ENCODE results near the gene TRIOBP. TPM values are rescaled to one million over a fixed set of nuclear protein-coding genes. Genes with fewer than 3 reads are reported as not detected.
A peak's percentile ranks its signal among the peaks of the same experiment; 100 is the strongest.
"Not testable (repeated sequence)": the region's sequence is repeated elsewhere in the genome, so short reads cannot be mapped to it uniquely, and the experiment has no call there.

The TRIOBP gene
- total RNA-seq, 1 experiment from 2014 or later, result 80.9 TPM

DNA sequence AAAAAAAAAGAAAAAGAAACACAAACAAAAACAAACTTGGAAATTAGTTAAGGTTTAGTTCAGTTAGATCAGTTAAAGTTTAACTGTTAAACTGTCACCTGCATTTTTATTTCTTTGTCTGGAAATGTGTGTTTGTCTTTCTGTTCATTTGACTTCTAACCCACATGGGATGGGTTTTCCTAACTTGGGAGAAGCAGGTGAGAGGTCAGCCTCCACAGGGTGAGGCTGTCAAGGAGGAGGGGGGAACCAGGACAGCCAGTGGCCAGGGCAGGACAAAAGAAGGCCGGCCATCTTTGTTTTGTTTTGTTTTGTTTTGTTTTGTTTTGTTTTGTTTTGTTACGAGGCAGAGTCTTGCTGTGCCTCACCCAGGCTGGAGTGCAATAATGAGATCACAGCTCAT, 97.5 kb downstream of the TRIOBP start:
- in situ Hi-C loops (cut with HindIII; ENCODE audit: low sequenced_read_pairs), result no loop called here
- DNase-seq (ENCODE audit: low spot score), result no peak

GRCh38 chr22:37796079-37796478, 99.2 kb downstream of the TRIOBP start:
- in situ Hi-C loops (cut with HindIII; ENCODE audit: low sequenced_read_pairs), result no loop called here
- DNase-seq (ENCODE audit: low spot score), result no peak

DNA sequence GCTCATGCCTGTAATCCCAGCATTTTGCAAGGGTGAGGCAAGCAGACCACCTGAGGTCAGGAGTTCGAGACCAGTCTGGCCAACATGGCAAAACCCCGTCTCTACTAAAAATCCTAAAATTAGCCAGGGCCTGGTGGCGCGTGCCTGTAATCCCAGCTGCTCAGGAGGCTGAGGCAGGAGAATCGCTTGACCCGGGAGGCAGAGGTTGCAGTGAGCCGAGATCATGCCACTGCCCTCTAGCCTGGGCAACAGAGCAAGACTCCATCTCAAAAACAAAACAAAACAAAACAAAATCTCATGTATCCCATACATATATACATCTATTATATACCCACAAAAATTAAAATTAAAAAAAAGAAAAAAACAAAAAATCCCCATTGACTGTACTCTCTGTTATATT, 100.4 kb downstream of the TRIOBP start:
- in situ Hi-C loops (cut with HindIII; ENCODE audit: low sequenced_read_pairs); DNase-seq (ENCODE audit: low spot score): not testable (repeated sequence)

- in situ Hi-C loops (cut with HindIII; ENCODE audit: low sequenced_read_pairs), result no loop called here
- DNase-seq (ENCODE audit: low spot score), result no peak
These were observed 101.1 kb downstream of the TRIOBP start for GRCh38 chr22:37797874-37798500.

DNA sequence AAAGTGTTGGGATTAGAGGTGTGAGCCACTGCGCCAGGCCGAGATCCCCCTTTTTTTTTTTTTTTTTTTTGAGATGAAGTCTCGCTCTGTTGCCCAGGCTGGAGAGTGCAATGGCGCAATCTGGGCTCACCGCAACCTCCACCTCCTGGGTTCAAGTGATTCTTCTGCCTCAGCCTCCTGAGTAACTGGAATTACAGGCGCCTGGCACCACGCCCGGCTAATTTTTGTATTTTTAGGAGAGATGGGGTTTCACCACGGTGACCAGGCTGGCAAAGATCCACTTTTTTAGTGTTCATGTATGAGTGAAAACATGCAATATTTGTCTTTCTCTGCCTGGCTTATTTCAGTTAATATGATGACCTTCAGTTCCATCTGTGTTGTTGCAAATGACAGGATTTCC, 103.1 kb downstream of the TRIOBP start:
- DNase-seq (ENCODE audit: low spot score); in situ Hi-C loops (cut with HindIII; ENCODE audit: low sequenced_read_pairs): not testable (repeated sequence)

DNA sequence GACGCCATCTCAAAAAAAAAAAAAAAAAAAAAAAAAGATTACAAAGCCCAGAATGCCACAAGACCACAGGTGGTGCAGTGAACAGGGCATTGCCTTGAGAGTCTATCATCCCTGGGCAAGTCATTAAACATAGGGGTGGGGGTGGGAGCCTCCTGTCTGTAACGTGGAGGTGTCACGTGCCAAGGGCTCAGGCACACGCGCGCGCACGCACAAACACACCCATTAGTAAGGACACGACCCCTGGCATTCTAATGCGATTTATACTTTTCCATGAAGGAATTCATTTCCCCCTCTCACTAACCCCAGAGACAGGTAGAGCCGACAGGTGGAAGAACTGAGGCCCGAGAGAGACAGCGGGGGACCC, 105.1 kb downstream of the TRIOBP start:
- DNase-seq (ENCODE audit: low spot score), result peak; percentile 57
- in situ Hi-C loops (cut with HindIII; ENCODE audit: low sequenced_read_pairs), result no loop called here

DNA sequence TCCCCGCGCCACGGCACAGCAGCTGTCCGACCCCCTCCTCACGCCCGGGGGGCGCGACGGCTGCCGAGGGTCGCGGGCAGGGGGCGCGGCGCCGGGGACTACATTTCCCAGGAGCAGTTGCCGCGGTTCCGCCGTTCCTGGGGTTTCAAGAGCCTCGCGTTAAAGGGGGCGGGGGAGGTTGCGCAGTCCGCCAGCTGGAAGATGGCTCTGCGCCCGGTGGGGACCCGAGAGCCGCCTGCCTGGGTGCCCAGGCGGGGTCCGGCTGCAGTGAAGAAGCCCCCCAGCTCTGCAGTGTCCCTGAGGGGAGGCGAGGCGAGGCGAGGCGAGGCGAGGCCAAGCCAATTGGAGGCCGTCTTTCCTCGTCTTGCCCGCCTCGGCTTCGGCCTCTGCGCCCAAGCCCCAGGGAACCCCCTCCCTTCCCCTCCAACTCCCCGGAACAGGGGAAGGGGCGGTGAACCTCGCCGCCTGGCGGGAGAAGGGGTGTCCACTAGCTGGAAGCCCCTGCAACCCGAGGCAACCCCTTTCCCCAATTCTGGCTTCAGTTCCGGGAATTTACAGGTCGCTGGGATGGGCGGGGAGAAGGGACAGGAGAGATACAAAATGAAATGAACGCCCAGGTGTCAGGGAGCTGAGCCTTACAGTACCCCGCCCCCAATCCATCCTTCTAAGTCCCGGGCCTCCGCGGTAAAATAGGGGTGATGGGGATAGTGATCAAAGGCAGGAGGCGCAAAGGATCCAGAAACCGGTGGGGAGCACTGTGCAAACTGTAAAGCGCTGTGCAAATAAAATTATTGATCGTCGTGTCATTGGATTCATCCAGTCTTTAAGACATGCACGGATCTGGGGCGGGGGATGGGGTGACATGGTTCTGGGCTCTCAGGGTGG, 105.7 kb downstream of the TRIOBP start:
- DNase-seq (ENCODE audit: low spot score), result peak; percentile 78
- in situ Hi-C loops (cut with HindIII; ENCODE audit: low sequenced_read_pairs), result no loop called here

GRCh38 chr22:37803195-37803638, 106.4 kb downstream of the TRIOBP start:
- in situ Hi-C loops (cut with HindIII; ENCODE audit: low sequenced_read_pairs), result no loop called here
- DNase-seq (ENCODE audit: low spot score), result no peak

GRCh38 chr22:37803639-37804351, 106.9 kb downstream of the TRIOBP start:
- in situ Hi-C loops (cut with HindIII; ENCODE audit: low sequenced_read_pairs), result no loop called here
- no peak for DNase-seq (ENCODE audit: low spot score)

GRCh38 chr22:37804352-37804880, 107.6 kb downstream of the TRIOBP start:
- DNase-seq (ENCODE audit: low spot score), result no peak
- in situ Hi-C loops (cut with HindIII; ENCODE audit: low sequenced_read_pairs), result no loop called here

DNA sequence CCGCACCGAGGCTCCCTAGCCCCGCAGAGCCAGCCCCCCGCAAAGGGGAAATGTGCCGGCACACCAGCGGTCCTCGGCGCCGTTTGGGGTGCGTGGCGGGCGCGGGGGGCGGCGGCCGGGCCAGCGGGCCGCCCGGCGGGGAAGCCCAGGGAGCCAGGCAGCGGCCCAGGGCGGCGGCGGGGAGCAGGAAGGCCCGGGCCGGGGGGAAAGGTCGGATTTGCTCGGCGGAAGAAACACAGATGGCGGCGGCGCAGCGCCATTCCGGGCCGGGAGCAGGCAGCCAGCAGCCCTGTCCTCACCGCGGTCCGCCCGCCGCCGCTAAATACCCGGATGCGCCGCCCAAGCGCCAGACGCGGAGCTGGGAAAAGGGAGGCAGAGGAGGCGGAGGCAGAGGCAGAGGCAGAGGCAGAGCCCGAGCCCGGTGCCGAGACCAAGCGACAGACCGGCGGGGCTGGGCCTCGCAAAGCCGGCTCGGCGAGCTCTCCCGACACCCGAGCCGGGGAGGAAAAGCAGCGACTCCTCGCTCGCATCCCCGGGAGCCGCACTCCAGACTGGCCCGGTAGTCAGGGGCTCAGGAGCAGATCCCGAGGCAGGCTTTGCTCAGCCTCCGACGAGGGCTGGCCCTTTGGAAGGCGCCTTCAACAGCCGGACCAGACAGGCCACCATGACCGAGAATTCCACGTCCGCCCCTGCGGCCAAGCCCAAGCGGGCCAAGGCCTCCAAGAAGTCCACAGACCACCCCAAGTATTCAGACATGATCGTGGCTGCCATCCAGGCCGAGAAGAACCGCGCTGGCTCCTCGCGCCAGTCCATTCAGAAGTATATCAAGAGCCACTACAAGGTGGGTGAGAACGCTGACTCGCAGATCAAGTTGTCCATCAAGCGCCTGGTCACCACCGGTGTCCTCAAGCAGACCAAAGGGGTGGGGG, 108.3 kb downstream of the TRIOBP start:
- in situ Hi-C loops (cut with HindIII; ENCODE audit: low sequenced_read_pairs), result no loop called here
- DNase-seq (ENCODE audit: low spot score), result peak; percentile 85

DNA sequence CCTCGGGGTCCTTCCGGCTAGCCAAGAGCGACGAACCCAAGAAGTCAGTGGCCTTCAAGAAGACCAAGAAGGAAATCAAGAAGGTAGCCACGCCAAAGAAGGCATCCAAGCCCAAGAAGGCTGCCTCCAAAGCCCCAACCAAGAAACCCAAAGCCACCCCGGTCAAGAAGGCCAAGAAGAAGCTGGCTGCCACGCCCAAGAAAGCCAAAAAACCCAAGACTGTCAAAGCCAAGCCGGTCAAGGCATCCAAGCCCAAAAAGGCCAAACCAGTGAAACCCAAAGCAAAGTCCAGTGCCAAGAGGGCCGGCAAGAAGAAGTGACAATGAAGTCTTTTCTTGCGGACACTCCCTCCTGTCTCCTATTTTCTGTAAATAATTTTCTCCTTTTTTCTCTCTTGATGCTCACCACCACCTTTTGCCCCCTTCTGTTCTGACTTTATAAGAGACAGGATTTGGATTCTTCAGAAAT, 109.0 kb downstream of the TRIOBP start:
- DNase-seq (ENCODE audit: low spot score), result peak; percentile 28
- in situ Hi-C loops (cut with HindIII; ENCODE audit: low sequenced_read_pairs), result no loop called here

GRCh38 chr22:37806409-37807333, 109.8 kb downstream of the TRIOBP start:
- peak; percentile 41 for DNase-seq (ENCODE audit: low spot score)
- in situ Hi-C loops (cut with HindIII; ENCODE audit: low sequenced_read_pairs), result no loop called here

DNA sequence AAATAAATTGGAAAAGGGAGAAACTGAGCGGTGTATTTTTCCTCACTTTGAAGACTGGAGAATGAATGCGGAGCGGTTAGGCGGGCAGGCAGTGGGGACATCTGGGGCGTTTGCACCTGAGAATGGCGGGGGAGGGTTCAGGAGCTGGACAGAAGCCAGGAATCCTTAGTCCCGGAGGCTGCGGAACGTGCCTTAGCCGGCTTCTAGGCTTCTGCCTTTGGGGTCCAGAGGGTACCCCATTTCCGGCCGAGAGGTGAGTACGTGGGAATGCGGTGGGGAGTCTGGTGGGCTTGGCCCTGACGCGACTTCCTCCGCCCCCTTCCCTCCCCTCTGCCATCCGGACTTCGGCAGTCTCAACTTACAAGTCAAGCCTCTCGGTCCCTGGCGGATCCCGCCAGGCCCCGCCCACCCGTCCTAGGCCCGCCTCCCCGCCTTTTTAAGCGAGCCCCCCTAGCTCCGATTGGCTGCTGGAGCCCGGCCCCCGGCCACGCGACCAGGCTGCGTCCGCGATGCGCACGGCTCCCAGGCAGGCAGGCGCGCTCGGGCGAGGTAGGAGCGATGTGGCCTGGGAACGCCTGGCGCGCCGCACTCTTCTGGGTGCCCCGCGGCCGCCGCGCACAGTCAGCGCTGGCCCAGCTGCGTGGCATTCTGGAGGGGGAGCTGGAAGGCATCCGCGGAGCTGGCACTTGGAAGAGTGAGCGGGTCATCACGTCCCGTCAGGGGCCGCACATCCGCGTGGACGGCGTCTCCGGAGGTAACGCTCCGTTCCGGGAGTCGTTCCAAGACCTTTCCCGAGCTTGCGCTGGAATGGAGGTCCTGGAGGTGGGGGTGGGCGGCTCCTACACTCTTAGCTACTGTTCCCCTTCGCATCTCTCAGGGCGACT, 110.8 kb downstream of the TRIOBP start, which contains the start of gene GCAT:
GCAT (plus strand) TSS at position 525 of the 884 bp plus-strand sequence; CDS start at position 559, 34 bp downstream.
- in situ Hi-C loops (cut with HindIII; ENCODE audit: low sequenced_read_pairs), result no loop called here
- DNase-seq (ENCODE audit: low spot score), result peak; percentile 97

DNA sequence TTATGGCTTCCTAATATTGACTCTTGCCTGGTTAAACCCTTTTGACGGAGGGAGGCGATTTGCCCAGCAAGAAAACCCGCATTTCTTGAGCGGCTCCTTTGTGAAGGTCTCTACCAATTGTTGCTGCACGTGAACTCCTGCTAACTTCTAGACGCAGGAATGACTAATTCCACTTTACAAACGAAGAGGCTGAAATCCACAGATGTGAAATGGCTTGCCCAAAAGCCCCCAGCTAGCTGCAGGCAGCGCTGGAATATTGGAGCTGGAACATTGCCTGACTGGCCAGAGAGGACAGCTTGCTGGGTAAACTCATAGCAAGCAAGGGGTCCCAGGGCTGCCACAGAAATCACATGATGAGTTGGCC, 111.4 kb downstream of the TRIOBP start:
- in situ Hi-C loops (cut with HindIII; ENCODE audit: low sequenced_read_pairs), result no loop called here
- DNase-seq (ENCODE audit: low spot score), result no peak

DNA sequence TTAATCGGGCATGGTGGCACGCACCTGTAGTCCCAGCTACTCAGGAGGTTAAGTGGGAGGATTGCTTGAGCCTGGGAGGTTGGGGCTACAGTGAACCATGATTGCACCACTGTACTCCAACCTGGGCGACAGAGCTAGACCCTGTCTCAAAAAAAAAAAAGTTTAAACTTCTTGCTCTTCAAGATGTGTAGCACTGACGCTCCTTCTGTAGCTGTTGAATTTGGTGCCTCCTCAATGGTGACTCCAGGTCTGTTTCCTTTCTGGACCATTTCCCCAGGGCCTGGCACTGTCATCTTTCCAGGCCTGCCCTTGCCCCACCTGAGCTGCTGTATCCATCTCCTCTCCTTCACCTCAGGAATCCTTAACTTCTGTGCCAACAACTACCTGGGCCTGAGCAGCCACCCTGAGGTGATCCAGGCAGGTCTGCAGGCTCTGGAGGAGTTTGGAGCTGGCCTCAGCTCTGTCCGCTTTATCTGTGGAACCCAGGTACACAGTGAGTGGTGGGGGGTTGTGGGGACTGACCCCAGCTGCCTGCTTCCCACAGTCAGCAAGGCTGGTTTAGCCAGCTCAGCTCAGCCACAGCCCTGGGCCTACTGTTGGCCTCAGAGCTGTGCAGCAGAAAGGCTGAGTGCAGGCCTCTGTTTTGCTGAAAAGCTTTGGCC, 113.0 kb downstream of the TRIOBP start:
- no peak for DNase-seq (ENCODE audit: low spot score)
- in situ Hi-C loops (cut with HindIII; ENCODE audit: low sequenced_read_pairs), result no loop called here

Measured in G401 (cell line).